Activated CD4-positive, alpha-beta T cell treated with anti-CD3 and anti-CD28 coated beads, Interleukin-2, amount 50 U/mL, for 24 hours (primary cell): ENCODE measurements around the gene WASF3.
"Not testable (repeated sequence)": the region's sequence is repeated elsewhere in the genome, so short reads cannot be mapped to it uniquely, and the experiment has no call there.

Experiments used
- DNase-seq, 2 donors: peaks; one replicate each; pipeline ENCODE4 v3.0.0-alpha.2; 2020; ENCODE audit warnings: low read depth in 1 of 2, low spot score in 1 of 2

WASF3 gene

GRCh38 chr13:26628706-26629105 is 71.2 kb downstream of the WASF3 start:
- DNase-seq: no peak

GRCh38 chr13:26629260-26629825 is 71.9 kb downstream of the WASF3 start:
- no peak for DNase-seq

GRCh38 chr13:26635634-26636033 is 78.2 kb downstream of the WASF3 start:
- not testable (repeated sequence) for DNase-seq

GRCh38 chr13:26636073-26636472 is 78.6 kb downstream of the WASF3 start:
- DNase-seq: not testable (repeated sequence)

GRCh38 chr13:26646603-26647002 is 89.1 kb downstream of the WASF3 start:
- DNase-seq: no peak

- no peak for DNase-seq
These were observed 93.8 kb downstream of the WASF3 start for GRCh38 chr13:26651234-26651633.

- DNase-seq: no peak
These were observed 95.8 kb downstream of the WASF3 start for GRCh38 chr13:26653310-26653709.

GRCh38 chr13:26653842-26654241 is 96.4 kb downstream of the WASF3 start:
- DNase-seq: no peak

GRCh38 chr13:26656919-26657318 is 99.4 kb downstream of the WASF3 start:
- DNase-seq: no peak

GRCh38 chr13:26658448-26659385 is 101.2 kb downstream of the WASF3 start:
- DNase-seq: no peak

GRCh38 chr13:26660185-26660584 is 102.7 kb downstream of the WASF3 start:
- no peak for DNase-seq

- DNase-seq: no peak
These were observed 103.3 kb downstream of the WASF3 start for GRCh38 chr13:26660766-26661165.

GRCh38 chr13:26663791-26664190 is 106.3 kb downstream of the WASF3 start:
- DNase-seq: no peak

- no peak for DNase-seq
These were observed 106.8 kb downstream of the WASF3 start for GRCh38 chr13:26664286-26664685.

- no peak for DNase-seq
These were observed 107.4 kb downstream of the WASF3 start for GRCh38 chr13:26664876-26665275.

GRCh38 chr13:26668357-26669146 is 111.1 kb downstream of the WASF3 start:
- DNase-seq: no peak

GRCh38 chr13:26673890-26674289 is 116.4 kb downstream of the WASF3 start:
- DNase-seq: no peak

- DNase-seq: no peak
These were observed 119.7 kb downstream of the WASF3 start for GRCh38 chr13:26677156-26677555.

GRCh38 chr13:26678330-26678729 is 120.8 kb downstream of the WASF3 start:
- no peak for DNase-seq

- no peak for DNase-seq
These were observed 121.3 kb downstream of the WASF3 start for GRCh38 chr13:26678796-26679195.

GRCh38 chr13:26679411-26680122 is 122.1 kb downstream of the WASF3 start:
- no peak for DNase-seq
